HCT116 (cell line): Measurements from ENCODE around the gene SBF1. TPM values are rescaled to one million over a fixed set of nuclear protein-coding genes. Genes with fewer than 3 reads are reported as not detected.

Experiments used
- ATAC-seq: fragments of 200-7000 bp; cut with Tn5 transposase; 2 replicates; pipeline ENCODE4 v1.9.1; 2020; ENCODE audit warnings: mild to moderate bottlenecking, moderate library complexity
- BruUV-seq: library from RNA; stranded (reverse); fragments of 400-500 nt; replicated peaks from 2 replicates; lab custom pipeline; 2021; lab: Mats Ljungman, UMichigan
- CTCF ChIA-PET: fragments of 300-600 bp; sonication (Branson Sonifier 250); formaldehyde crosslinking; loops from one replicate; lab custom pipeline; 2021; ENCODE audit warnings: antibody characterized with exemption; lab: Charles Lee
- POLR2A ChIA-PET: fragments of 300-600, 350-600 bp; sonication (Branson Sonifier 250); formaldehyde crosslinking; loops from one replicate; lab custom pipeline; 2021; ENCODE audit warnings: antibody characterized with exemption; lab: Charles Lee
- RAD21 ChIA-PET, 2 experiments: fragments of 300-600 bp; sonication (Branson Sonifier 250); formaldehyde crosslinking; loops; one replicate each; lab custom pipeline; 2023; ENCODE audit warnings: low total read pairs in 2 of 2; ENCODE audit not compliant: uncharacterized antibody in 2 of 2, unreplicated experiment in 2 of 2, low non-redundant PET in 1 of 2; lab: Charles Lee
- DNase-seq: peaks from one replicate; pipeline ENCODE4 v3.0.0-alpha.2; 2010; ENCODE audit warnings: low read depth, low spot score
- H2AFZ ChIP-seq: fragments of 200-600 bp; shearing (Covaris generic), sonication (generic); 2 replicates; pipeline ENCODE4 v1.6.1; 2017; ENCODE audit warnings: low read depth, mixed run types, mixed read lengths, antibody characterized with exemption, low read length; ENCODE audit not compliant: poor library complexity, severe bottlenecking
- H3K27ac ChIP-seq: 2 replicates; pipeline ENCODE4 v1.5.1; 2012; ENCODE audit warnings: low read depth, low read length
- H3K27me3 ChIP-seq: fragments of 200-600 bp; sonication (generic); 2 replicates; pipeline ENCODE4 v1.6.1; 2016; ENCODE audit warnings: mixed run types, low read length, mixed read lengths; ENCODE audit not compliant: insufficient read depth
- H3K36me3 ChIP-seq, 2 experiments: fragments of 200-500 bp in 1 of 2; fragments of 200-600 bp in 1 of 2; sonication (Bioruptor generic) in 1 of 2; sonication (generic) in 1 of 2; 2 replicates each; pipeline versions ENCODE4 v1.5.1 to v1.6.1; 2014 to 2016; ENCODE audit warnings: low read length in 2 of 2, inconsistent platforms in 1 of 2, mixed read lengths in 1 of 2, mixed run types in 1 of 2; ENCODE audit not compliant: insufficient read depth in 2 of 2, control insufficient read depth in 1 of 2
- H3K4me1 ChIP-seq, 2 experiments: fragments of 200-600 bp in 1 of 2; sonication (generic) in 1 of 2; 2 replicates each; pipeline versions ENCODE4 v1.5.1 to v1.6.1; 2012 to 2017; ENCODE audit warnings: low read length in 2 of 2, inconsistent platforms in 1 of 2, mild to moderate bottlenecking in 1 of 2, mixed read lengths in 1 of 2, mixed run types in 1 of 2, moderate library complexity in 1 of 2; ENCODE audit not compliant: insufficient read depth in 2 of 2, control insufficient read depth in 1 of 2
- H3K4me2 ChIP-seq: fragments of 200-600 bp; sonication (generic); 2 replicates; pipeline ENCODE4 v1.6.1; 2017; ENCODE audit warnings: mixed run types, low read length, mixed read lengths
- H3K4me3 ChIP-seq, 2 experiments: fragments of 200-600 bp in 1 of 2; sonication (generic) in 1 of 2; replicated peaks in 1 of 2; 2 replicates each; pipeline ENCODE4 v1.5.1; 2011 to 2016; ENCODE audit warnings: low read length in 2 of 2, control low read depth in 1 of 2, low read depth in 1 of 2, mild to moderate bottlenecking in 1 of 2, mixed read lengths in 1 of 2, mixed run types in 1 of 2
- H3K79me2 ChIP-seq: fragments of 200-600 bp; sonication (generic); 2 replicates; pipeline ENCODE4 v1.6.1; 2017; ENCODE audit warnings: mild to moderate bottlenecking, mixed run types, low read length, moderate library complexity, mixed read lengths; ENCODE audit not compliant: insufficient read depth
- H3K9ac ChIP-seq: fragments of 200-600 bp; sonication (generic); 2 replicates; pipeline ENCODE4 v1.6.1; 2016; ENCODE audit warnings: low read length, mixed read lengths
- H3K9me2 ChIP-seq: fragments of 200-600 bp; sonication (generic), shearing (Covaris generic); 2 replicates; pipeline ENCODE4 v1.6.1; 2017; ENCODE audit warnings: mixed run types, mild to moderate bottlenecking, moderate library complexity; ENCODE audit not compliant: insufficient read depth
- H3K9me3 ChIP-seq, 2 experiments: fragments of 200-500 bp in 1 of 2; fragments of 200-600 bp in 1 of 2; sonication (Bioruptor generic) in 1 of 2; sonication (generic) in 1 of 2; 2 replicates each; pipeline ENCODE4 v1.6.1; 2014 to 2017; ENCODE audit warnings: low read length in 2 of 2, mixed read lengths in 2 of 2, inconsistent platforms in 1 of 2, low read depth in 1 of 2, mild to moderate bottlenecking in 1 of 2, mixed run types in 1 of 2, moderate library complexity in 1 of 2; ENCODE audit not compliant: control insufficient read depth in 1 of 2, insufficient read depth in 1 of 2
- H4K20me1 ChIP-seq: fragments of 200-600 bp; sonication (generic), shearing (Covaris generic); 2 replicates; pipeline ENCODE4 v1.6.1; 2017; ENCODE audit warnings: mixed run types, mild to moderate bottlenecking, moderate library complexity; ENCODE audit not compliant: insufficient read depth
- ATF3 ChIP-seq: IDR thresholded peaks from 2 replicates; pipeline ENCODE4 v1.6.1; 2012
- CTCF ChIP-seq, 3 experiments: fragments of 200-600 bp in 1 of 3; sonication (generic) in 1 of 3; IDR thresholded peaks in 2 of 3; conservative IDR thresholded peaks in 1 of 3; 2 replicates each; pipeline ENCODE4 v1.5.1; 2012 to 2017; ENCODE audit warnings: low read depth in 2 of 3, low read length in 2 of 3, antibody characterized with exemption in 1 of 3, borderline replicate concordance in 1 of 3, control low read depth in 1 of 3, mild to moderate bottlenecking in 1 of 3, mixed read lengths in 1 of 3, mixed run types in 1 of 3, moderate library complexity in 1 of 3; ENCODE audit not compliant: insufficient read depth in 1 of 3
- EGR1 ChIP-seq: IDR thresholded peaks from 2 replicates; pipeline ENCODE4 v1.6.1; 2012; ENCODE audit warnings: low read depth
- ELF1 ChIP-seq: IDR thresholded peaks from 2 replicates; pipeline ENCODE4 v1.6.1; 2012; ENCODE audit warnings: low read depth, borderline replicate concordance
- EZH2 ChIP-seq: fragments of 200-600 bp; sonication (generic); IDR thresholded peaks from 2 replicates; pipeline ENCODE4 v1.6.1; 2017; ENCODE audit warnings: antibody characterized with exemption, mixed run types
- FOSL1 ChIP-seq: IDR thresholded peaks from 2 replicates; pipeline ENCODE4 v1.6.1; 2012; ENCODE audit warnings: low read depth
- JUND ChIP-seq: IDR thresholded peaks from 2 replicates; pipeline ENCODE4 v1.6.1; 2012
- MAX ChIP-seq: IDR thresholded peaks from 2 replicates; pipeline ENCODE4 v1.6.1; 2012
- POLR2A ChIP-seq: IDR thresholded peaks from 2 replicates; pipeline ENCODE4 v1.7.0; 2011; ENCODE audit warnings: borderline replicate concordance; ENCODE audit not compliant: insufficient read depth, insufficient read length; ENCODE audit errors: extremely low read depth
- RAD21 ChIP-seq: IDR thresholded peaks from 2 replicates; pipeline ENCODE4 v1.6.1; 2012; ENCODE audit warnings: low read depth, mild to moderate bottlenecking
- REST ChIP-seq: IDR thresholded peaks from 2 replicates; pipeline ENCODE4 v1.6.1; 2012; ENCODE audit warnings: low read depth
- SIN3A ChIP-seq: IDR thresholded peaks from 2 replicates; pipeline ENCODE4 v1.6.1; 2012; ENCODE audit warnings: low read depth
- SRF ChIP-seq: IDR thresholded peaks from 2 replicates; pipeline ENCODE4 v1.6.1; 2012; ENCODE audit warnings: low read depth
- TCF7L2 ChIP-seq: IDR thresholded peaks from 2 replicates; pipeline ENCODE4 v1.7.0; 2011; ENCODE audit warnings: borderline replicate concordance, inconsistent platforms; ENCODE audit not compliant: insufficient read depth, insufficient read length; ENCODE audit errors: extremely low read depth
- YY1 ChIP-seq: IDR thresholded peaks from 2 replicates; pipeline ENCODE4 v1.6.1; 2011; ENCODE audit warnings: low read length, low read depth, moderate library complexity, mild to moderate bottlenecking; ENCODE audit not compliant: insufficient replicate concordance; ENCODE audit errors: extremely low read depth
- ZFX ChIP-seq: fragments of 450-650 bp; IDR thresholded peaks from 2 replicates; pipeline ENCODE4 v1.6.1; 2017
- intact Hi-C: fragments of 100-400 bp; cut with micrococcal nuclease; formaldehyde crosslinking; loops from 2 replicates; pipeline ENCODE4 v1.10.0; 2022
- total RNA-seq: library from RNA; stranded (reverse); gene quantifications from one replicate; pipeline ENCODE4 v1.2.1, GENCODE V29; 2021; ENCODE audit not compliant: unreplicated experiment

The SBF1 gene
- total RNA-seq, 1 experiment from 2014 or later = 91.1 TPM

- TF ChIP-seq CTCF (IDR thresholded peaks at IDR 0.05 in 2 of 3, conservative IDR thresholded peaks at IDR 0.05 in 1 of 3; ENCODE audit: borderline replicate concordance in 1 of 3, insufficient read depth in 1 of 3, low read depth in 2 of 3, low read length in 2 of 3) = no peak
- TF ChIP-seq, all 23 proteins: peak for 0
These were observed 38.3 kb upstream of the SBF1 start (continued) for GRCh38 chr22:50513175-50513574.

- peak overlapping the region; percentile 84; the same call in 1 of the 2 replicates for H3K27ac ChIP-seq
- DNase-seq (no peak), ATAC-seq (no peak)
- intact Hi-C loops = loop anchor here (1.0 kb wide), 1 partner anchor 16 kb away; the partner anchor contains the start of gene SCO2
- no peaks in the 10 kb centered on the region for H3K9me3 ChIP-seq
- H3K4me1 ChIP-seq = peaks cover 10 to 17% of the 10 kb centered on the region in 2 experiments
- RAD21 ChIA-PET = no interaction called here
- H3K79me2 ChIP-seq = peaks cover 66% of the 10 kb centered on the region
- no peaks in the 10 kb centered on the region for H3K9me2 ChIP-seq
- TF ChIP-seq ZFX (no peak), SRF (no peak), RAD21 (no peak), ATF3 (no peak), MAX (no peak), ELF1 (no peak), JUND (no peak), FOSL1 (no peak), TCF7L2 (no peak), SIN3A (no peak), YY1 (no peak), POLR2A (no peak), EZH2 (no peak), REST (no peak), EGR1 (no peak), CTCF (IDR thresholded peaks at IDR 0.05 in 2 of 3, conservative IDR thresholded peaks at IDR 0.05 in 1 of 3; ENCODE audit: borderline replicate concordance in 1 of 3, insufficient read depth in 1 of 3, low read depth in 2 of 3, low read length in 2 of 3) (no peak)
- TF ChIP-seq, all 23 proteins: peak for 0
- Histone ChIP-seq H3K9ac (peak overlapping the region; percentile 74), H3K27me3 (no peaks in the 10 kb centered on the region), H3K4me3 (peak overlapping the region; percentile 66 to 87), H3K4me2 (peak overlapping the region; percentile 81), H4K20me1 (no peaks in the 10 kb centered on the region), H2AFZ (no peak overlapping the region), H3K36me3 (peaks cover 0 to 8% of the 10 kb centered on the region in 2 experiments; a peak in 1 of 4 replicates)
- ChIA-PET CTCF (interaction anchor here (0.7 to 1.8 kb wide), 2 partner anchors 17 to 24 kb away, joined by 3 to 21 read pairs; partner anchors contain the start of gene SCO2), POLR2A (interaction anchor here (2.1 kb wide), 1 partner anchor 17 kb away, joined by 20 read pairs; the partner anchor contains the start of gene SCO2)
- BruUV-seq = TSS peak; percentile 76
These were observed 34.1 kb upstream of the SBF1 start for GRCh38 chr22:50508897-50509296.
